ENCODE results near the gene FRMD4A. TPM values are rescaled to one million over a fixed set of nuclear protein-coding genes. Genes with fewer than 3 reads are reported as not detected.

Gene FRMD4A
- total and polyA plus RNA-seq, 12 donors = 17.4 to 43.4 (median 30.3) TPM

- no peak for TF ChIP-seq CTCF (IDR thresholded peaks at IDR 0.05)
- no peak overlapping the region for H3K27ac ChIP-seq
- peaks cover 0 to 3% (median 0%) of the 10 kb centered on the region in 7 donors for H3K27me3 ChIP-seq
- no peaks in the 10 kb centered on the region for H3K9me3 ChIP-seq
- DNase-seq (no peak), ATAC-seq (no peak)
- H3K4me1 ChIP-seq = no peaks in the 10 kb centered on the region
- H3K36me3 ChIP-seq = no peaks in the 10 kb centered on the region
- intact Hi-C loops (cut with DNase I) = no loop called here
- H3K4me3 ChIP-seq = no peak overlapping the region
- 87 to 93% methylated on average over 6 of the region's 6 CpGs for WGBS, 2 donors
Observed at GRCh38 chr10:14126697-14127440, 203.9 kb downstream of the FRMD4A start.

GRCh38 chr10:14125564-14125963 lies 205.2 kb downstream of the FRMD4A start:
- intact Hi-C loops (cut with DNase I) = no loop called here
- H3K4me3 ChIP-seq = no peak overlapping the region
- WGBS, 2 donors = 68 to 74% methylated on average over 6 of the region's 6 CpGs
- no peak for TF ChIP-seq CTCF (IDR thresholded peaks at IDR 0.05)
- H3K36me3 ChIP-seq = no peaks in the 10 kb centered on the region
- H3K9me3 ChIP-seq = no peaks in the 10 kb centered on the region
- ATAC-seq (no peak), DNase-seq (no peak)
- no peaks in the 10 kb centered on the region for H3K4me1 ChIP-seq
- H3K27ac ChIP-seq = no peak overlapping the region
- peaks cover 0 to 3% (median 0%) of the 10 kb centered on the region in 7 donors for H3K27me3 ChIP-seq

GRCh38 chr10:14124941-14125340 lies 205.8 kb downstream of the FRMD4A start:
- no peaks in the 10 kb centered on the region for H3K4me1 ChIP-seq

GRCh38 chr10:14123139-14123538 lies 207.6 kb downstream of the FRMD4A start:
- no peak for TF ChIP-seq CTCF (IDR thresholded peaks at IDR 0.05)
- intact Hi-C loops (cut with DNase I) = no loop called here
- Histone ChIP-seq H3K36me3 (no peaks in the 10 kb centered on the region), H3K4me1 (no peaks in the 10 kb centered on the region), H3K4me3 (no peak overlapping the region), H3K27me3 (peaks cover 0 to 3% (median 0%) of the 10 kb centered on the region in 7 donors), H3K27ac (no peak overlapping the region), H3K9me3 (no peaks in the 10 kb centered on the region)
- DNase-seq = no peak
- no peak for ATAC-seq
- 84 to 95% methylated on average over 5 of the region's 5 CpGs for WGBS, 2 donors

More at GRCh38 chr10:14124941-14125340, 205.8 kb downstream of the FRMD4A start:
- no peaks in the 10 kb centered on the region for H3K9me3 ChIP-seq
- DNase-seq (no peak), ATAC-seq (no peak)
- intact Hi-C loops (cut with DNase I) = no loop called here
- WGBS, 2 donors = 70 to 73% methylated on average over 7 of the region's 7 CpGs
- peaks cover 0 to 3% (median 0%) of the 10 kb centered on the region in 7 donors for H3K27me3 ChIP-seq
- no peak overlapping the region for H3K4me3 ChIP-seq
- no peak overlapping the region for H3K27ac ChIP-seq
- no peak for TF ChIP-seq CTCF (IDR thresholded peaks at IDR 0.05)
- no peaks in the 10 kb centered on the region for H3K36me3 ChIP-seq

All from heart right ventricle (tissue), 16 donors.